Retinal pigment epithelial cell (primary cell): ENCODE data around the gene RPP40.
"Not testable (repeated sequence)": the region's sequence is repeated elsewhere in the genome, so short reads cannot be mapped to it uniquely, and the experiment has no call there.

ENCODE experiments used
- DNase-seq: peaks from one replicate; pipeline ENCODE4 v3.0.0-alpha.2; 2010; ENCODE audit warnings: low read depth
- H3K4me3 ChIP-seq: 2 replicates; pipeline ENCODE4 v1.5.1; 2011; ENCODE audit warnings: mild to moderate bottlenecking, low read length, control low read depth, moderate library complexity
- CTCF ChIP-seq: conservative IDR thresholded peaks from 2 replicates; pipeline ENCODE4 v1.5.1; 2011; ENCODE audit warnings: low read depth, low read length, control low read depth, inconsistent platforms

RPP40 gene

GRCh38 chr6:5042436-5042835, 38.6 kb upstream of the RPP40 start:
- TF ChIP-seq CTCF, result no peak
- DNase-seq, result no peak
- H3K4me3 ChIP-seq, result no peak overlapping the region

- DNase-seq, result no peak
- H3K4me3 ChIP-seq, result no peak overlapping the region
- TF ChIP-seq CTCF, result no peak
Measured at GRCh38 chr6:5041955-5042354, 38.1 kb upstream of the RPP40 start.

- no peak overlapping the region for H3K4me3 ChIP-seq
- TF ChIP-seq CTCF, result peak; percentile 4
- DNase-seq, result no peak
Measured at GRCh38 chr6:5036269-5036668, 32.4 kb upstream of the RPP40 start.

GRCh38 chr6:5034736-5035135, 30.9 kb upstream of the RPP40 start:
- TF ChIP-seq CTCF, result no peak
- DNase-seq, result no peak
- no peak overlapping the region for H3K4me3 ChIP-seq

- TF ChIP-seq CTCF, result no peak
- H3K4me3 ChIP-seq, result no peak overlapping the region
- DNase-seq, result no peak
Measured at GRCh38 chr6:5034328-5034727, 30.5 kb upstream of the RPP40 start.

- not testable (repeated sequence) for DNase-seq, H3K4me3 ChIP-seq
Measured at GRCh38 chr6:5033214-5033904, 29.5 kb upstream of the RPP40 start.

GRCh38 chr6:5032706-5033105, 28.9 kb upstream of the RPP40 start:
- H3K4me3 ChIP-seq, DNase-seq: not testable (repeated sequence)

GRCh38 chr6:5031150-5031549, 27.3 kb upstream of the RPP40 start:
- TF ChIP-seq CTCF, result no peak
- no peak for DNase-seq
- no peak overlapping the region for H3K4me3 ChIP-seq
